Measurements from ENCODE around the gene DLGAP4.

DLGAP4 gene

DNA sequence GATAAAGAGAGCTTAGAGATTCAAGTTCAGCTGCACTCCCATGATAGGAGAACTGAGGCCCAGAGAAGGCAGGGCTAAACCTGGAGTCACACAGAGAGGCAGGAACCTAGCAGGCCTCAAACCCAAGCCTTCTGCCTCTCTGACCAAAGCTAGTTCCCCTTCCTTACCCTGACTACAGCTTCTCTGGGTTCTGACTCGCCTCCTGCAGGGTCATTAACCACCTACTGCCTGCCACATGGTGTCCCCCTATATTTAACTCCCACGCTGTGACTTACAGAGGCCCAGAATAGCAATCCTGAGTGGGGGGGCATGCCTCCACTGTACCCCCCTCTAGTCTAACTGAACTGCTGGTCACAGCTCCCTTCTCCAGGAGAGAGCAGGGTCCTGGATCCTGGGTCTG lies 84.1 kb downstream of the DLGAP4 start:
- DNase-seq (ENCODE audit: low spot score) = no peak
- TF ChIP-seq, protein P1, sequence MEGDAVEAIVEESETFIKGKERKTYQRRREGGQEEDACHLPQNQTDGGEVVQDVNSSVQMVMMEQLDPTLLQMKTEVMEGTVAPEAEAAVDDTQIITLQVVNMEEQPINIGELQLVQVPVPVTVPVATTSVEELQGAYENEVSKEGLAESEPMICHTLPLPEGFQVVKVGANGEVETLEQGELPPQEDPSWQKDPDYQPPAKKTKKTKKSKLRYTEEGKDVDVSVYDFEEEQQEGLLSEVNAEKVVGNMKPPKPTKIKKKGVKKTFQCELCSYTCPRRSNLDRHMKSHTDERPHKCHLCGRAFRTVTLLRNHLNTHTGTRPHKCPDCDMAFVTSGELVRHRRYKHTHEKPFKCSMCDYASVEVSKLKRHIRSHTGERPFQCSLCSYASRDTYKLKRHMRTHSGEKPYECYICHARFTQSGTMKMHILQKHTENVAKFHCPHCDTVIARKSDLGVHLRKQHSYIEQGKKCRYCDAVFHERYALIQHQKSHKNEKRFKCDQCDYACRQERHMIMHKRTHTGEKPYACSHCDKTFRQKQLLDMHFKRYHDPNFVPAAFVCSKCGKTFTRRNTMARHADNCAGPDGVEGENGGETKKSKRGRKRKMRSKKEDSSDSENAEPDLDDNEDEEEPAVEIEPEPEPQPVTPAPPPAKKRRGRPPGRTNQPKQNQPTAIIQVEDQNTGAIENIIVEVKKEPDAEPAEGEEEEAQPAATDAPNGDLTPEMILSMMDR (IDR thresholded peaks at IDR 0.05) = no peak
- Histone ChIP-seq H3K27ac (no peak overlapping the region), H3K4me3 (no peak overlapping the region)

DNA sequence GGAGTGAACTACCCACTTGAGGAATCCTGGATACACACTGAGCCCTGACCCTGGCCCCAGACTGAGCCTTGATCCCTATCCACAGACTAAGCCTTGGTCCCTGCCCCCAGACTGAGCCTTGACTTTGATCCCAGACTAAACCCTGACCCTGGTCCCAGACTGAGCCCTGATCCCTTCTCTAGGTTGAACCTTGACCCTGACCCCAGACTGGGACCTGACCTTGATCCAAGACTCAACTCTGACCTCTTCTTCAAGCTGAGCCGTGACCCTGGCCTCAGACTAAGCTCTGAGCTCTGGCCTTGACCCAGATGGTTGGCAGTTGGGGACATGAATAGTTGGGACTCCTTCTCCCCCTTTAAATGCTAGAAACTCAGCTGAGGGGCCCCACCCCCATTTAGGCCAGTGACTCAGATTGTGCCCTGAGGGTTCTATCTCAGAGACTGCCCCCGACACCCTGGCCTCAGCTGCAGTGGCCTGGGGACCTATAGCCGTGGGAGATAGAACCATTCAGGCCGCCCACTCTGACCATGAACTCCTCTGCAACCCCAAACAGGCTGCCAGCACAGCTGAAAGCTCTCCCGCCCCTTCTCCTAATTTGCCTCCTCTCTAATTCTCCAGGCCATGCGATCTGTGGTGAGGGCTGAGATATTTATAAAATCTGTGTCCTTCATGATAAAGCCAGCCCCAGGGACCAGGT lies 84.7 kb downstream of the DLGAP4 start:
- TF ChIP-seq, protein P1 (IDR thresholded peaks at IDR 0.05) = no peak
- DNase-seq (ENCODE audit: low spot score) = no peak
- H3K4me3 ChIP-seq = no peak overlapping the region

DNA sequence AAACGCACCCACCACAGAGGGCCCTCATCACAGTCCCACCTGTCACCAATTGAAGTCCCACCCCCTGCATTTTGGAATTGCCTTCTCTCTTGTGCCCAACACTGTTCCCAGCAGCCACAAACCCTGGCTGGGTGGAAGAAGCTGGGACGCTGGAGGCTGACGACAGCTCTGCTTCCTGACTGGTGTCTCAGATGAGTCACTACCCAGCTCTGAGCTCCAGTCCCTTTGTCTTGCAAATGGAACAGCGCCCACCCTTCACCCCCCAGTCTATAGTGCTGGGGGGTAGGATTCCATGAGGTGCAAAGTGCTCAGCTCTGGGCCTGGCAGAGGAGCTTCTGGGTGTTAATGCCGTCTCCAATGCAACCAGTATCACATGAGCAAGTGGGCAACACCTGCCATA lies 85.3 kb downstream of the DLGAP4 start:
- Histone ChIP-seq H3K27ac (no peak overlapping the region), H3K4me3 (no peak overlapping the region)
- TF ChIP-seq, protein P1 (IDR thresholded peaks at IDR 0.05) = no peak
- no peak for DNase-seq (ENCODE audit: low spot score)

More for the DNA sequence above, 84.7 kb downstream of the DLGAP4 start:
- no peak overlapping the region for H3K27ac ChIP-seq

GRCh38 chr20:36391955-36392354 lies 85.8 kb downstream of the DLGAP4 start:
- no peak for DNase-seq (ENCODE audit: low spot score)
- TF ChIP-seq, protein P1 (IDR thresholded peaks at IDR 0.05) = no peak
- no peak overlapping the region for H3K27ac ChIP-seq

DNA sequence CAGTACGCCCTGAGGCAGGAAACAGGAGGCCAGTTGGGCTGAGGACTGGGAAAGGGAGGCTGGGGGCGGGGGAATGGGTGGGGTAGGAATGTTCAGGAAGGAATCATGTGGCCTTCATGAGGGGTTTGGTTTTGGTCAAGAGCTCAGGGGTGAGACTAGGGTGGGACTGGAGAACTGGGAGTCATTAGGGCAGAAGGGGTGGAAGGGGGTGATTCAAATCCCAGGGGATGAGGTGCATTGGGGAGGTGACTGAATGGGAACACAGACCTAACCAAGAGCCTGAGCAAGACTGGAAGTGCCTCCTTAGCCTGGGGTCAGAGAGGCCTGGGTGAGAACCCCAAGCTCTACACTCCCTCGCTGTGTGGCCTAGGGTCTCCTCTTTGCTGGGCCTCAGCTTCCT lies 86.8 kb downstream of the DLGAP4 start:
- TF ChIP-seq, protein P1 (IDR thresholded peaks at IDR 0.05) = no peak

More at GRCh38 chr20:36391955-36392354, 85.8 kb downstream of the DLGAP4 start:
- no peak overlapping the region for H3K4me3 ChIP-seq

DNA sequence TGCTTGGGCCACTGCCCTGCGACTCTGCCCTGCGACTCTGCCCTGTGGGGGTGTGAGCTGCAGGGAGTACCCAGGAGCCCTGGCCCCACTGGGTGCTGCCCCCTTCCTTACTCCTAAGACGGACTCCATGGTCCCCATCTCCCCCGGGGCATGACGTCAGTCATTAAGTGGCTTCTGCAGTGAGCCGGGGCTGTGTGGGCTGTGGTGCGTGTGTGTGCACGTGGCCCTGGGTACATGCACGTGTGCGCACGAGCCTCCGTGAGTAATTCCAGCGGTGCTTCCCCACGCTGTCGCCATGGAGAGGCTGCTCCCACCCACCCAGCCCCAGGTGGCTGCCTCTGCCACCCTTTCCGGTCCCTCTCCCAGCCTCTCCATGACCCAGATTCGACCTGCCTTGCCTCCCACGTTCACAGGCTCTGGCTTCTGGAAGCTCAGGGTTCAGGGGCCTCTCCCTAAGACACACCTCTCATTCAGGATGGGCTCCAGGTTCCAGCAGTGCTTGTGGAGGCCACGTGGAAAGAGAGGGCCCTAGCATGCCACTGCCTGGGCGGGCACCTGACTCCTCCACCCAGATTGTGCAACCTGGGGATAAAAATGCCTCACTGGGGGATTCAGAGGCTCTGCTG lies 88.3 kb downstream of the DLGAP4 start:
- TF ChIP-seq, protein P1 (IDR thresholded peaks at IDR 0.05) = no peak
- DNase-seq (ENCODE audit: low spot score) = no peak
- Histone ChIP-seq H3K4me3 (no peak overlapping the region), H3K27ac (no peak overlapping the region)

More for the DNA sequence above, 86.8 kb downstream of the DLGAP4 start:
- no peak overlapping the region for H3K27ac ChIP-seq
- DNase-seq (ENCODE audit: low spot score) = no peak
- H3K4me3 ChIP-seq = no peak overlapping the region

DNA sequence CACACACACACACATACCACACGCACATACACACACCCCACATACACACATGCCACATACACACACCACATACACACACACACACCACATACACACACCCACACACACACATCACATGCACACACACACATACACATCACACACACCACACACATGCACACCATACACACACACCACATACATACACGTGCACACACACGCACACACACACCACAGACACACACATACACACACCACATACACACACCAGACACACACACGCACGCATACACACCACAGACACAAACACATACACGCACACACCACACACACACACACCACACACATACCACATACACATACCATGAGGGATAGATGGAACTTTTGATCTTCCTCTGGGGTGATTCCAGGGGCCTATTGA lies 90.2 kb downstream of the DLGAP4 start:
- no peak overlapping the region for H3K4me3 ChIP-seq
- TF ChIP-seq, protein P1 (IDR thresholded peaks at IDR 0.05) = no peak
- no peak for DNase-seq (ENCODE audit: low spot score)
- no peak overlapping the region for H3K27ac ChIP-seq
